Measurements from ENCODE around the gene MAP2K5.
A peak's percentile ranks its signal among the peaks of the same experiment; 100 is the strongest.

MAP2K5 gene

DNA sequence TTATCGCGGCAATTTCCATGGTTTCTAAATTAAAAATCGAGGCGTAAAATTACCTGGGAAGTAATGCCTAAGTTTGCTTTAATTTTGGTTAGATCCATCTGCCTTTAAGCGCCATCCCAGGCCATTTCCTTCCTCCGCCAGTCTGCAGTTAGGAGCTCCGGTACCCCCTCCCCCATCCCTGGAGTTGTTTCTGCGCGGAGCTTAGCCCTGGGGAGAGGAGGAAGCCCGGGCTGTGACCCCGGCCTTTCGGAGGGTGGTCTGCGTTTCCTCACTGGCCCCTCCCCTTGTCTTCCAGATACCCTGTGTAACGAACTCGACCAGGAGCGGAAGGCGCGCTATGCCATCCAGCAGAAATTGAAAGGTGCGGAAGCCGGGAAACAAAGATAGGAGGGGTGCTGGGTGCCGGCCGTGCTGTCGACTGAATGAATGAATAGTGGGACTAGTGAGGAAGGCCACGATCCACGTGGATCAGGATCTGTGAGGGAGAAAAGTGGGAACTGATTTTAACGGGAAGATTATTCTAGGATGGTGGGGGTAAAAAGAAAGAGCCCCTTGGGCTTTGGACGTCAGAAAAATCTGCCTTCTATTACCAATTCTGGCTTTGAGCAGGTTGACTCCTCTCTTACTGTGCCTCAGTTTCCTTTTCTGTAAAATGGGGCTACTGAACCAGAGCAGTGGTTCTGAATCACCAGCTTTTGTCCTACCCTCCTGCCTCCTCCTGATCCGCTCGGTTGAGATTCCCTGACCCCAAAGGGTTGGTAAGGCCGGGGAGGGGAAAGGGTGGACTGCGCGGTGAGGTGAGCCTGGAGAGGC, 290.6 kb downstream of the MAP2K5 start:
- Histone ChIP-seq H3K4me3 (ENCODE audit: low read length in 2 of 2) (peak overlapping the region; percentile 31 to 45), H3K23ac (ENCODE audit: low read depth, low read length, poor library complexity) (peak overlapping the region; percentile 45), H2AK5ac (ENCODE audit: low read depth, low read length) (peak overlapping the region; percentile 21), H3K27me3 (ENCODE audit: control insufficient read depth in 3 of 3, insufficient read depth in 3 of 3, low read depth in 1 of 3, low read length in 3 of 3) (peaks cover 54 to 92% (median 91%) of the 10 kb centered on the region in 3 experiments), H2BK12ac (ENCODE audit: low read length) (no peak overlapping the region), H2BK15ac (ENCODE audit: low read length) (no peak overlapping the region), H3K4me2 (ENCODE audit: insufficient read depth, low read length, poor library complexity, severe bottlenecking) (peak overlapping the region; percentile 52), H3K9ac (ENCODE audit: low read depth, low read length, poor library complexity) (peak overlapping the region; percentile 44), H3K9me3 (replicated peaks in 1 of 2; ENCODE audit: control insufficient read depth in 2 of 2, insufficient read depth in 1 of 2, low read depth in 1 of 2, low read length in 2 of 2) (peaks cover 8 to 10% of the 10 kb centered on the region in 2 donors), H3K27ac (replicated peaks; ENCODE audit: low read length) (no peak overlapping the region), H4K91ac (ENCODE audit: low read depth, low read length, poor library complexity) (no peak overlapping the region), H3K14ac (ENCODE audit: low read length) (no peak overlapping the region), H3K18ac (ENCODE audit: low read length) (peak overlapping the region; percentile 61), H3K4ac (ENCODE audit: low read length) (no peak overlapping the region), H3K4me1 (ENCODE audit: control insufficient read depth in 2 of 2, insufficient read depth in 1 of 2, low read depth in 1 of 2, low read length in 2 of 2) (peaks cover 9 to 22% of the 10 kb centered on the region in 2 donors), H4K8ac (ENCODE audit: low read depth, low read length) (no peak overlapping the region), H3K79me1 (ENCODE audit: low read depth, low read length) (no peaks in the 10 kb centered on the region), H2BK5ac (ENCODE audit: low read length) (no peak overlapping the region), H2AFZ (ENCODE audit: low read length) (peak overlapping the region; percentile 92), H2BK120ac (ENCODE audit: low read depth, low read length) (no peak overlapping the region), H3K36me3 (replicated peaks in 1 of 2; ENCODE audit: control insufficient read depth in 2 of 2, insufficient read depth in 2 of 2, low read length in 2 of 2) (no peaks in the 10 kb centered on the region)
- WGBS, 2 donors (ENCODE audit: extremely low coverage in 2 of 2, insufficient read length in 2 of 2, insufficient replicate concordance in 1 of 2): no CpG with 5 or more reads among the region's 32 CpGs
- no peak for DNase-seq (ENCODE audit: low spot score)

DNA sequence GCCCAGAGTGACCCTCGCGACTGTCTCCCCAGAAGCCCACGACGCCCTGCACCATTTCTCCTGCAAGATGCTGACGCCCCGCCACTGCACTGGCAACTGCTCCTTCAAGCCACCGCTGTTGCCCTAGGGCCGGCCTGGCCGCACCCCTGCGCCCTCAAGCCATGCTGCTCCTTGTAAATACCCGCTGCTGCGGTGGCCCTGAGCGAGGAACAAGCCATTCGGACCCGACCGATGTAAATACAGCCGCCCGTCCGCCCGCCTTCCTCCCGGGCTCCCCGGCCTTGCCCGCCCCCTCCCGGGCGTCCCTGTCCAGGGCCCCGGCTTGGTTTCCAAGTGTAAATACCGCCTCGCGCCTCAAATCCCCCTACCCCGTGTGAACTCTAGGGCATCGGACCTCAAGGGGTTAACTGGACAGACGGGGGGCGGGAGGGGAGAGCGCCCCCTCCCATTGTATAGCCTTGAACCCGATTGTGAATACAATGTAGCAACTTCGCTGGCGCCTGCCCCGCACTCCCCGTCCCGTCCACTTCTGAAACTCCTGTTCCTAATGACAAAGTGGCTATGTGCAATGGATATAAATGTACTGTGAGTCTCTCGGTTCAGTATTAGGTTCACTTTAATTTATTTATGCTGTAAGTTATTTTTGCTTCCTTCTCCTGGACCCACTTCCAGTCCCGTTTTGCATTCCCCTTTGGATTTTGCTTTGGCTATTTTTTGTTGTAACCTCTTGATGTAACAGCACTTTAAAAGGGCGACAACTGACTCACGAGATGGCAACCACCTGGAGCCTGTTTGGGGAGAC, 291.4 kb downstream of the MAP2K5 start:
- Histone ChIP-seq H2AFZ (ENCODE audit: low read length) (peak overlapping the region; percentile 92), H3K4me1 (ENCODE audit: control insufficient read depth in 2 of 2, insufficient read depth in 1 of 2, low read depth in 1 of 2, low read length in 2 of 2) (peaks cover 9 to 22% of the 10 kb centered on the region in 2 donors), H2BK120ac (ENCODE audit: low read depth, low read length) (no peak overlapping the region), H3K36me3 (replicated peaks in 1 of 2; ENCODE audit: control insufficient read depth in 2 of 2, insufficient read depth in 2 of 2, low read length in 2 of 2) (no peaks in the 10 kb centered on the region), H3K4me3 (ENCODE audit: low read length in 2 of 2) (peak overlapping the region; percentile 31 to 45), H2BK12ac (ENCODE audit: low read length) (no peak overlapping the region), H4K8ac (ENCODE audit: low read depth, low read length) (no peak overlapping the region), H3K18ac (ENCODE audit: low read length) (peak overlapping the region; percentile 61), H3K4ac (ENCODE audit: low read length) (no peak overlapping the region), H3K27me3 (ENCODE audit: control insufficient read depth in 3 of 3, insufficient read depth in 3 of 3, low read depth in 1 of 3, low read length in 3 of 3) (peaks cover 46 to 92% (median 85%) of the 10 kb centered on the region in 3 experiments), H4K91ac (ENCODE audit: low read depth, low read length, poor library complexity) (no peak overlapping the region), H2BK5ac (ENCODE audit: low read length) (no peak overlapping the region), H2BK15ac (ENCODE audit: low read length) (no peak overlapping the region), H3K14ac (ENCODE audit: low read length) (no peak overlapping the region), H3K9ac (ENCODE audit: low read depth, low read length, poor library complexity) (peak overlapping the region; percentile 44), H3K79me1 (ENCODE audit: low read depth, low read length) (no peaks in the 10 kb centered on the region), H2AK5ac (ENCODE audit: low read depth, low read length) (peak overlapping the region; percentile 21), H3K4me2 (ENCODE audit: insufficient read depth, low read length, poor library complexity, severe bottlenecking) (peak overlapping the region; percentile 46), H3K27ac (replicated peaks; ENCODE audit: low read length) (no peak overlapping the region), H3K23ac (ENCODE audit: low read depth, low read length, poor library complexity) (peak overlapping the region; percentile 45), H3K9me3 (replicated peaks in 1 of 2; ENCODE audit: control insufficient read depth in 2 of 2, insufficient read depth in 1 of 2, low read depth in 1 of 2, low read length in 2 of 2) (peaks cover 8 to 10% of the 10 kb centered on the region in 2 donors)
- DNase-seq (ENCODE audit: low spot score): no peak
- no CpG with 5 or more reads among the region's 44 CpGs for WGBS, 2 donors (ENCODE audit: extremely low coverage in 2 of 2, insufficient read length in 2 of 2, insufficient replicate concordance in 1 of 2)

- no peak overlapping the region for H2BK5ac ChIP-seq (ENCODE audit: low read length)
- H4K91ac ChIP-seq (ENCODE audit: low read depth, low read length, poor library complexity): no peak overlapping the region
- no peak overlapping the region for H2AK5ac ChIP-seq (ENCODE audit: low read depth, low read length)
- no peak overlapping the region for H3K4ac ChIP-seq (ENCODE audit: low read length)
- H3K4me2 ChIP-seq (ENCODE audit: insufficient read depth, low read length, poor library complexity, severe bottlenecking): peak overlapping the region; percentile 75
- H2BK15ac ChIP-seq (ENCODE audit: low read length): no peak overlapping the region
- H3K79me1 ChIP-seq (ENCODE audit: low read depth, low read length): no peaks in the 10 kb centered on the region
- no peak overlapping the region for H3K14ac ChIP-seq (ENCODE audit: low read length)
- no peak overlapping the region for H2BK12ac ChIP-seq (ENCODE audit: low read length)
- H3K4me1 ChIP-seq (ENCODE audit: control insufficient read depth in 2 of 2, insufficient read depth in 1 of 2, low read depth in 1 of 2, low read length in 2 of 2): peaks cover 9 to 22% of the 10 kb centered on the region in 2 donors
- H2BK120ac ChIP-seq (ENCODE audit: low read depth, low read length): no peak overlapping the region
- H3K36me3 ChIP-seq (replicated peaks in 1 of 2; ENCODE audit: control insufficient read depth in 2 of 2, insufficient read depth in 2 of 2, low read length in 2 of 2): no peaks in the 10 kb centered on the region
- H3K18ac ChIP-seq (ENCODE audit: low read length): peak overlapping the region; percentile 21
- peaks cover 39 to 88% (median 77%) of the 10 kb centered on the region in 3 experiments for H3K27me3 ChIP-seq (ENCODE audit: control insufficient read depth in 3 of 3, insufficient read depth in 3 of 3, low read depth in 1 of 3, low read length in 3 of 3)
- WGBS, 2 donors (ENCODE audit: extremely low coverage in 2 of 2, insufficient read length in 2 of 2, insufficient replicate concordance in 1 of 2): no CpG with 5 or more reads among the region's 59 CpGs
- no peak overlapping the region for H4K8ac ChIP-seq (ENCODE audit: low read depth, low read length)
- peak overlapping the region; percentile 56 for H3K9ac ChIP-seq (ENCODE audit: low read depth, low read length, poor library complexity)
- no peak for DNase-seq (ENCODE audit: low spot score)
- peaks cover 8 to 10% of the 10 kb centered on the region in 2 donors for H3K9me3 ChIP-seq (replicated peaks in 1 of 2; ENCODE audit: control insufficient read depth in 2 of 2, insufficient read depth in 1 of 2, low read depth in 1 of 2, low read length in 2 of 2)
- H2AFZ ChIP-seq (ENCODE audit: low read length): peak overlapping the region; percentile 91
- H3K4me3 ChIP-seq (ENCODE audit: low read length in 2 of 2): peak overlapping the region; percentile 37 to 75
- H3K27ac ChIP-seq (replicated peaks; ENCODE audit: low read length): no peak overlapping the region
- H3K23ac ChIP-seq (ENCODE audit: low read depth, low read length, poor library complexity): peak overlapping the region; percentile 15
Measured at GRCh38 chr15:67834581-67835296, 292.2 kb downstream of the MAP2K5 start.

Data from neuronal stem cell (in vitro differentiated cells).